Activated CD8-positive, alpha-beta T cell treated with anti-CD3 and anti-CD28 coated beads for 36 hours (primary cell): ENCODE results near the gene EPS15. TPM values are rescaled to one million over a fixed set of nuclear protein-coding genes. Genes with fewer than 3 reads are reported as not detected.

Experiments
- ATAC-seq: fragments of 200-7000 bp; cut with Tn5 transposase; one replicate; pipeline ENCODE4 v1.10.0; 2021; ENCODE audit warnings: mild to moderate bottlenecking, moderate library complexity
- CTCF ChIA-PET: fragments of 350-600 bp; sonication (Branson Sonifier 250); formaldehyde crosslinking; loops from one replicate; lab custom pipeline; 2021; ENCODE audit warnings: antibody characterized with exemption; lab: Charles Lee
- POLR2A ChIA-PET: fragments of 350-600 bp; sonication (Branson Sonifier 250); formaldehyde crosslinking; loops from one replicate; lab custom pipeline; 2021; ENCODE audit warnings: antibody characterized with exemption; lab: Charles Lee
- DNase-seq: peaks from one replicate; pipeline ENCODE4 v3.0.0-alpha.2; 2020
- H3K27ac Mint-ChIP-seq: one replicate; pipeline ENCODE4 v1.8.0; 2021; ENCODE audit warnings: mild to moderate bottlenecking, mixed read lengths
- H3K27me3 Mint-ChIP-seq: one replicate; pipeline ENCODE4 v1.8.0; 2021; ENCODE audit warnings: mixed read lengths
- H3K36me3 Mint-ChIP-seq: one replicate; pipeline ENCODE4 v1.8.0; 2021; ENCODE audit warnings: low read depth, mixed read lengths
- H3K4me1 Mint-ChIP-seq: one replicate; pipeline ENCODE4 v1.8.0; 2021; ENCODE audit warnings: low read depth, mixed read lengths
- H3K4me3 Mint-ChIP-seq: one replicate; pipeline ENCODE4 v1.8.0; 2021; ENCODE audit warnings: mild to moderate bottlenecking, moderate library complexity, mixed read lengths
- H3K9me3 Mint-ChIP-seq: one replicate; pipeline ENCODE4 v1.8.0; 2021; ENCODE audit warnings: mixed read lengths
- intact Hi-C: fragments of 100-400 bp; cut with micrococcal nuclease; formaldehyde crosslinking; loops from one replicate; pipeline ENCODE4 v1.10.0; 2022
- total RNA-seq, 2 experiments: library from RNA; stranded (reverse); gene quantifications; one replicate each; pipeline ENCODE4 v1.2.3, GENCODE V29; 2021
- TF ChIP-seq, protein P1 (sequence below): fragments of 200-600 bp; IDR thresholded peaks from one replicate; pipeline ENCODE4 v1.8.0; 2022; ENCODE audit warnings: antibody characterized with exemption, mild to moderate bottlenecking

The EPS15 gene
- total RNA-seq, 2 experiments from 2014 or later: 56.6 to 63.6 TPM

DNA sequence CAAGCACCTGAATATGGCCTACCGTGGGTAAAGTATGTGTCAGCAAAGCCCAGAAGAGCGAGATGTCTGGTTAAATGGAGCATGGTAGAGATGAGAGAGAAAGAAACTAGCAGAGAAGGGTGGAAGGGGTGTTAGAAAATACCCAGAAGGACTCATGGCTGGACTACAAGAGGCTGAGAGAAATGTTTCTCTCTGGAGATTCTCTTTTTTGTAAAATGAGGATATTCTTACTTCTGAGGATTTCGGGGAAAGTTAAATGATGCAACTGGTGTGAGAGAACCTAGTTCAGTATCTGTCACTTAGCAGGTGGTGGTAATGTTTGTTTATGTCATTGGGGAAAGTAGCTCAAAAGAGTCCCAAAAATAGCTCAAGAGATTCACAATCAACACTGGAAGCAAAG, 7.2 kb upstream of the EPS15 start:
- Mint-ChIP-seq H3K27me3 (no peaks in the 10 kb centered on the region), H3K9me3 (no peaks in the 10 kb centered on the region), H3K36me3 (no peaks in the 10 kb centered on the region), H3K27ac (no peak overlapping the region), H3K4me3 (no peak overlapping the region), H3K4me1 (no peaks in the 10 kb centered on the region)
- DNase-seq (no peak), ATAC-seq (no peak)
- CTCF ChIA-PET: interaction anchor here (2.6 kb wide), 1 partner anchor 9 kb away, joined by 7 read pairs; no protein-coding TSS in a partner anchor
- intact Hi-C loops: no loop called here
- TF ChIP-seq, protein P1, sequence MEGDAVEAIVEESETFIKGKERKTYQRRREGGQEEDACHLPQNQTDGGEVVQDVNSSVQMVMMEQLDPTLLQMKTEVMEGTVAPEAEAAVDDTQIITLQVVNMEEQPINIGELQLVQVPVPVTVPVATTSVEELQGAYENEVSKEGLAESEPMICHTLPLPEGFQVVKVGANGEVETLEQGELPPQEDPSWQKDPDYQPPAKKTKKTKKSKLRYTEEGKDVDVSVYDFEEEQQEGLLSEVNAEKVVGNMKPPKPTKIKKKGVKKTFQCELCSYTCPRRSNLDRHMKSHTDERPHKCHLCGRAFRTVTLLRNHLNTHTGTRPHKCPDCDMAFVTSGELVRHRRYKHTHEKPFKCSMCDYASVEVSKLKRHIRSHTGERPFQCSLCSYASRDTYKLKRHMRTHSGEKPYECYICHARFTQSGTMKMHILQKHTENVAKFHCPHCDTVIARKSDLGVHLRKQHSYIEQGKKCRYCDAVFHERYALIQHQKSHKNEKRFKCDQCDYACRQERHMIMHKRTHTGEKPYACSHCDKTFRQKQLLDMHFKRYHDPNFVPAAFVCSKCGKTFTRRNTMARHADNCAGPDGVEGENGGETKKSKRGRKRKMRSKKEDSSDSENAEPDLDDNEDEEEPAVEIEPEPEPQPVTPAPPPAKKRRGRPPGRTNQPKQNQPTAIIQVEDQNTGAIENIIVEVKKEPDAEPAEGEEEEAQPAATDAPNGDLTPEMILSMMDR: no peak
- POLR2A ChIA-PET: interaction anchor here (0.7 kb wide), 1 partner anchor 433 kb away, joined by 3 read pairs; no protein-coding TSS in a partner anchor

DNA sequence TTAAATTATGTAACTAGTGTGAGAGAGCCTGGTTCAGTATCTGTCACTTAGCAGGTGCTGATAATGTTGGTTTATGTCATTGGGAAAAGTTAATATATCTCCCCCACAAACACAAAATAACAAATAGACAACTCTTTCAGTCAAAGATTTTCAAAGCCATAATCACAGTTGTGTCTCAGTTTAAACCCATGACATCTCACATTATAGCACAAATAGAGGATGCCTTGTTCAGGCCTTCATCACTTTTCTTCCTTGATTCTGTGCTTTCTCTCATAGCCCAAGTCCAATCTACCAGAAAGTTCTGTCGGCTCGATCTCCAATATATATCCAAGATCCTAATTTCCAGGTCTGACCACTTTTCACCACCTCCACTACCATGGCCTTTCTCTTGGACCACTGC, 6.2 kb upstream of the EPS15 start:
- Mint-ChIP-seq H3K27me3 (no peaks in the 10 kb centered on the region), H3K4me3 (no peak overlapping the region), H3K4me1 (peaks cover 8% of the 10 kb centered on the region), H3K27ac (no peak overlapping the region), H3K9me3 (no peaks in the 10 kb centered on the region), H3K36me3 (no peaks in the 10 kb centered on the region)
- ChIA-PET POLR2A (no interaction called here), CTCF (interaction anchor here (2.6 kb wide), 1 partner anchor 10 kb away, joined by 7 read pairs; no protein-coding TSS in a partner anchor)
- TF ChIP-seq, protein P1: no peak
- DNase-seq: no peak
- intact Hi-C loops: no loop called here
- no peak for ATAC-seq

DNA sequence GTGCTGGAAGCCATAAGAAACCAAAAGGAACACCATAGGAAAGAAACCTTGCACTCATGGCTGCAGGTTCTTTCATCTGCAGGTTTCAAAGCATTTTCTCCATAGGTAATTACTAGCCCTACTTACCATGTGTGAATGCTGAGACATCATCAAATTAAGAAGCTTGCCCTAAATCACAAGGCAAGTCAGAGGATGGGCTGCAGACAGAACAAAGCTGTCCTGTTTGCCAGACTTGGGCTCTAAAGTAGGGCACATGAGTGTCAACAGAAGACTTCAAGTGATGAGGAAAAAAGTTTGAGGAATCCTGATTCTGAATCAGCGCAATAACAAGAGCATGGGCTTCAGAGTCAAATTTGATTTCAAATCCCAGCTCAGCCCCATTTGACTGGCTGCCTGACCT, 5.8 kb upstream of the EPS15 start:
- DNase-seq (no peak), ATAC-seq (no peak)
- Mint-ChIP-seq H3K36me3 (no peaks in the 10 kb centered on the region), H3K4me1 (peaks cover 12% of the 10 kb centered on the region), H3K27ac (no peak overlapping the region), H3K9me3 (no peaks in the 10 kb centered on the region), H3K27me3 (no peaks in the 10 kb centered on the region), H3K4me3 (no peak overlapping the region)
- intact Hi-C loops: no loop called here
- TF ChIP-seq, protein P1: no peak
- ChIA-PET POLR2A (no interaction called here), CTCF (interaction anchor here (2.6 kb wide), 1 partner anchor 11 kb away, joined by 7 read pairs; no protein-coding TSS in a partner anchor)

DNA sequence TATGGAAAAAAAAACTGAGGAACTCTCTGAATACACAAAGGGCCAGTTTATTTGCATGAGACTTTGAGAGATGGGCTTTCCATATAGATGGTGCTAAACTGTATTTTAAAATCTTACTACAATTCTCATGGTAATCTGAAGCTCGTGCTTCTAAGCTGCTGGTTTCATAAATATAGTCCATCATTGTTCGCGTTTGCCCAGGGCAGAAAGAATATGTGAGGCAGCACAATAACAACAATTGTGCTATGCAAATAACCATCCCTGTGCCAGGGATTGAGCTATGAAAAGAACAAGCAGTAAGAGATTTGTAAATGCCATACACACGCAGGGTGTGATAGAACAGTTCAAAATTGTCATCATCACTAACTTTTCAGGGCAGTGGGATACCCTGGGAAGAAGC, 4.9 kb upstream of the EPS15 start:
- no peaks in the 10 kb centered on the region for H3K36me3 Mint-ChIP-seq
- H3K27ac Mint-ChIP-seq: no peak overlapping the region
- CTCF ChIA-PET: interaction anchor here (1.2 to 2.6 kb wide), 2 partner anchors 12 to 102 kb away, joined by 3 to 7 read pairs; no protein-coding TSS in a partner anchor
- H3K9me3 Mint-ChIP-seq: no peaks in the 10 kb centered on the region
- ATAC-seq (no peak), DNase-seq (no peak)
- TF ChIP-seq, protein P1: no peak
- intact Hi-C loops: no loop called here
- no peaks in the 10 kb centered on the region for H3K27me3 Mint-ChIP-seq
- POLR2A ChIA-PET: no interaction called here
- no peak overlapping the region for H3K4me3 Mint-ChIP-seq
- H3K4me1 Mint-ChIP-seq: peaks cover 18% of the 10 kb centered on the region

DNA sequence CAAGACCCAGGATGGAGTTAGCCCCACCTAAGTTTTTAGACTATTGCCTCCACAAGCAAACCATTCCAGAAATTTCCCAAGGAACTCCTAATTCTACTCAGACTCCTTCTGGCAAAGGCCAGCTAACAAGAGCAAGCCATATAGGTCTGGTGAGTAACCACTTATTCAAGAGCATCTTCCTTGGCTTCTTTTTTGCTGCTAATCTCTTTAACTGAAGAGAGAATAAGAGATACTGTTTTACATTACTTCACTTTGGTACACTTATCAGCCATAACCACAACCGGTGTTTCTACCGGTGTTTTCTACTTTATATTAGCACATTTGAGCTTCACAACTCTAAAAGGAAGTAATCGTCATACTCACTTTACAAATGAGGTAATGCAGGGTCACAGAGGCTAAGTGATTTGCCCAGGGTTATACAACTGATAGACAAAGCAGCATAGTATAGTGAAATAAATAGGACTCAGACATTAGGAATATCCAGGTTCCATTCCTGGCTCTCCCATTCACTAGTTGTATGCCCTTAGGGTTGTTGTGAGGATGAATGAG, 1.7 kb upstream of the EPS15 start:
- DNase-seq: no peak
- Mint-ChIP-seq H3K27me3 (no peaks in the 10 kb centered on the region), H3K4me1 (peaks cover 34% of the 10 kb centered on the region), H3K27ac (peak overlapping the region; percentile 61), H3K9me3 (no peaks in the 10 kb centered on the region), H3K4me3 (no peak overlapping the region), H3K36me3 (peaks cover 3% of the 10 kb centered on the region)
- no peak for ATAC-seq
- TF ChIP-seq, protein P1: no peak
- intact Hi-C loops: no loop called here
- CTCF ChIA-PET: interaction anchor here (1.5 to 1.9 kb wide), 2 partner anchors 14 to 248 kb away, joined by 4 to 7 read pairs; no protein-coding TSS in a partner anchor
- POLR2A ChIA-PET: interaction anchor here (1.3 kb wide), 1 partner anchor 12 kb away, joined by 5 read pairs; no protein-coding TSS in a partner anchor
